Hematopoietic multipotent progenitor cell (in vitro differentiated cells): ENCODE measurements around the gene MAML1. TPM values are rescaled to one million over a fixed set of nuclear protein-coding genes. Genes with fewer than 3 reads are reported as not detected.
"Not testable (repeated sequence)": the region's sequence is repeated elsewhere in the genome, so short reads cannot be mapped to it uniquely, and the experiment has no call there.

Experiments used
- DNase-seq, 3 donors: peaks; one replicate each; pipeline ENCODE4 v3.0.0-alpha.2; 2011 to 2015; ENCODE audit warnings: low read depth in 2 of 3, low spot score in 2 of 3
- total RNA-seq: library from RNA; depleted of rRNA; stranded (reverse); fragments of >200 nt; gene quantifications from one replicate; pipeline ENCODE4 v1.2.3, GENCODE V29; 2012

Gene MAML1
- total RNA-seq, 1 donor, result 28.0 TPM

DNA sequence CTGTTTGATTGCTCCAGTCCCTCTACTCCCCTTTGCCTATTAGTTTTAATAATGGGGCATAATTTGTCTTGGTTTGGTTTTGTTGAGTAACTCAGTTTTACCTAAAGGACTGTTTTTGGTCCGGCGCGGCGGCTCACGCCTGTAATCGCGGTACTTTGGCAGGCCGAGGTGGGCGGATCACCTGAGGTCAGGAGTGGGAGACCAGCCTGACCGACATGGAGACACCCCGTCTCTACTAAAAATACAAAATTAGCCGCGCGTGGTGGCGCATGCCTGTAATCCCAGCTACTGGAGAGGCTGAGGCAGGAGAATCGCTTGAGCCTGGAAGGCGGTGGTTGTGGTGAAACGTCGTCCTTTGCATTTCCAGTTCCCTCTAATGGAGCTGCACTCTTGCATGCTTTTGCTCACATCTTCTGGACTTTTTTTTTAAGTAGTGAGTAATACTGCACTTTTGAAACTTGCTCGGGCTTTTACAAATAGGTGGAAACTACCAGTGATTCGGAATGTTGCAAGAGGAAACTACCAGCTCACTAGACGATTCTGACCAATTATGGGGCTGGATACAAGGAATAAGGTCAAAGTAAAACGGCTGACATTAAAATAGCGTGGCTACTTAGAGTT lies 721 bp upstream of the MAML1 start:
- DNase-seq, result peak in 1 of 3 donors; percentile 64

DNA sequence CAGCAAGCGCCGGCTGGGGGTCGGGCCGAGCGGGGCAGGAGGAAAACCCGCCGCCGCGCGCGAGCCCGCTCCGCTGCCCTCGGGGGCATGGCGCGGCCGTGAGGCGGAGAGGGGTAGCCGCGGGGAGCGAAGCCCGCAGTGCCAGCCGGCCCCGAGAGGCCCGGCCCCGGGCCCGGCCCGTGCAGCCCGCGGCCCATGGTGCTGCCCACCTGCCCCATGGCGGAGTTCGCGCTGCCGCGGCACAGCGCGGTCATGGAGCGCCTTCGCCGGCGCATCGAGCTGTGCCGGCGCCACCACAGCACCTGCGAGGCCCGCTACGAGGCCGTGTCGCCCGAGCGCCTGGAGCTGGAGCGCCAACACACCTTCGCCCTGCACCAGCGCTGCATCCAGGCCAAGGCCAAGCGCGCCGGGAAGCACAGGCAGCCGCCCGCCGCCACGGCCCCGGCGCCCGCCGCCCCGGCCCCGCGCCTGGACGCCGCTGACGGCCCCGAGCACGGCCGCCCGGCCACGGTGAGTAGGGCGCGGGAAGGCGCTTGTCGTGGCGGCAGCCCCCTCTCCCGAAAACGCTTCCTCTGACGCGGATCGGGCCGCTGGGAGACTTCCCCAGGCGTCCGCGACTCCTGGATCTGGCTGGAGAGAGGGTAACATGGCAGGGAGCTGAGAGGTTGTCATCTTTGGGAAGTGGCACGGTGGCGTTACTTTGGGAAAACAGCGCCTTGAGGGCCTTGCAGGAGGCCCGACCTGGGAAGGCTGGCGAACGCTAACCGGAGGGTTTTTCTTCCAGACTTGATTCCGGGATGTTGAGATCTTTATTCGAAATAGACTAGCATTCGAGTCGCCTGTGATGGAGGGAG lies 523 bp downstream of the MAML1 start:
- DNase-seq, result peak in 1 of 3 donors; percentile 37

DNA sequence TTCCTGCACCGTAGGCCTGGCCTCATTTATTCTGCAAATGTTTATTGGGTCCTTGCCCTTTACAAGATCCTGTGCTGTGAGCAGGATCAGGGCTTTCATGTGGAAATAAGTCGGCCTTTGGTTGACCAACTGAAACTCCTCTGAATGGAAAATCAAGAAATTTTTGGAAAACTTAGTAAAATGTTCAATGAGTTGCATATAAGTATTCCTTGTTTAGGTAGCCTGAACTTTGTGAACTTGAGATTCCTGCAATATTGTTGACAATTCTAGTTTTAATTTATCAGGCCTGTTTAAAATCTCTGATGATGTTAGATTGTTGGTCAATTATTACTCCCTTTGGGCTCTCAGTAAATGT lies 1.1 kb downstream of the MAML1 start:
- DNase-seq, result no peak

DNA sequence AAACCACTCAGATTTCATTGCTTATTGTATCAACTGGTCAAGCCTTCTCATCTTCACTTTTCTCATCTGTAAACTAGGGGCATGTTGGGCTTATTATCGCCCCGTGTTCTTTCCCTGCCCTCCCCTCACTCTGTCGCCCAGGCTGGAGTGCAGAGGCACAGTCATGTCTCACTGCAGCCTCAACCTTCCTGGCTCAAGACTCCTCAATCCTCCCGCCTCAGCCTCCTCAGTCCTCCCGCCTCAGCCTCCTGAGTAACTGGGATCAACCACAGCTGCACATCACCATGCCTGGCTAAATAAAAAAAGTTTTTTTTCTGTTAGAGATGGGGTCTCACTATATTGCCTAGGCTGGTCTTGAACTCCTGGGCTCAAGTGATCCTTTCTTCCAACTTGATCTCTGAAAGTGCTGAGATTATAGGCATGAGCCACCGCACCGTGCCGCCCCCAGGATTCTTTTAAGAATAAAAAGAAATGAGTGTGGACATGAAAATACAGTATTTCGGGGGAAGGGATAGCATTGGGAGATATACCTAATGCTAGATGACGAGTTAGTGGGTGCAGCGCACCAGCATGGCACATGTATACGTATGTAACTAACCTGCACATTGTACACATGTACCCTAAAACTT lies 2.0 kb downstream of the MAML1 start:
- DNase-seq, result no peak

DNA sequence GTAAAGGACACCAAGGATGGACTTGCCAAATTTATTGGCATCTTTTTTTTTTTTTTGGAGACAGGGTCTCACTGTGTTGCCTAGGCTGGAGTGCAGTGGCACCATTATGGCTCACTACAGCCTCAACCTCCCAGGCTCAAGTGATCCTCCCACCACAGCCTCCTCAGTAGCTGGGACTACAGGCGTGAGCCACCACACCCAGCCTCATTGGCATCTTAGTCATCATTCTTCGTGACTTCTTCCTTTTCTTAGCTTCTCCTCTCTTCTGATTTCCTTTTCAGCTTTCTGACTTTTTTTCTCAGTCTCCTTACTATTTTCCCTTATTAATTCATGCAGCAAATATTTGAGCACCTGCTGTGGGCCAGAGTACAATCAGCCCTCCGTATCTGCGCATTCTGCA lies 6.1 kb downstream of the MAML1 start:
- no peak for DNase-seq

DNA sequence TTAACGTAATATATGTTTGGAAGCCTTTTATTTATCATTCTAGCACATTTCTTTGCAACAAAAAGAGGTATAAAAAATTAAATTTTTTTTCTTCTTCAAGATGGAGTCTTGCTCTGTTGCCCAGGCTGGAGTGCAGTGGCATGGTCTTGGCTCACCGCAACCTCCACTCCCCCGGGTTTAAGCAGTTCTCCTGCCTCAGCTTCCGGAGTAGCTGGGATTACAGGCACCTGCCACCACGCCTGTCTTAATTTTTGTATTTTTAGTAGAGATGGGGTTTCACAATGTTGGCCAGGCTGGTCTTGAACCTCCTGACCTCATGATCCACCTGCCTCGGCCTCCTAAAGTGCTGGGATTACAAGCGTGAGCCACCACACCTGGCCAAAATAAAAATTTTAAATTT lies 11.5 kb downstream of the MAML1 start:
- DNase-seq, result not testable (repeated sequence)

DNA sequence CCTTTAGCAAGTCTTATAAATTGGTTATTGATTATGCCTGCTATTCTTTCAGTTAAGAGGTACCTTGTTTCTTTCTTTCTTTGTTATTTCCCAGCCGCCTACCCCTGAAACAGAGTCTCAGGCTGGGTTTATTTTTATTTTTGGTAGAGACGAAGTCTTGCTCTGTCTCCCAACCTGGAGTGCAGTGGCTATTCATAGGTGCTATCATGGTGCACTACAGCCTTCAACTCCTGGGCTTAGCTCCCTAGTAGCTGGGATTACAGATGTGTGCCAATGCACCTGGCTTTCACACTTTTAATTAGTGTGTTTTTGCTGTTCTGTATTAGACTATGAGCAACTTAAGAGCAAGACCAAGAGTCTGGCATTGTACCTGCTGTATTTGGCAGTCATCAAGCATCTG lies 14.2 kb downstream of the MAML1 start:
- DNase-seq, result no peak

DNA sequence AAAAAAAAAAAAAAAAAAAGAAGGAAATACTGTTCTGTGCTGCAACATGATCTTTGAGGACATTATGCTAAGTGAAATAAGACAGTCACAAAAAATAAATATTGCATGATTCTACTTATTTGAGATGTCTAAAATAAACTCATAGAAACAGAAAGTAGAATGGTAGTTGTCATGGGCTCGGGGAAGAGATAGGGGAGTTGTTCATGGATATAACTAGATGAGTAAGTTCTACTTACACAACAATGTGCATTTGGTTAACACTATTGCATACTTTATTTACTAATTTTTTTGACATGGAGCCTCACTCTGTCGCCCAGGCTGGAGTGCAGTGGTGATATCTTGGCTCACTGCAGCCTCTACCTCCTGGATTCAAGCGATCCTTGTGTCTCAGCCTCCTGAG lies 15.2 kb downstream of the MAML1 start:
- DNase-seq, result no peak

DNA sequence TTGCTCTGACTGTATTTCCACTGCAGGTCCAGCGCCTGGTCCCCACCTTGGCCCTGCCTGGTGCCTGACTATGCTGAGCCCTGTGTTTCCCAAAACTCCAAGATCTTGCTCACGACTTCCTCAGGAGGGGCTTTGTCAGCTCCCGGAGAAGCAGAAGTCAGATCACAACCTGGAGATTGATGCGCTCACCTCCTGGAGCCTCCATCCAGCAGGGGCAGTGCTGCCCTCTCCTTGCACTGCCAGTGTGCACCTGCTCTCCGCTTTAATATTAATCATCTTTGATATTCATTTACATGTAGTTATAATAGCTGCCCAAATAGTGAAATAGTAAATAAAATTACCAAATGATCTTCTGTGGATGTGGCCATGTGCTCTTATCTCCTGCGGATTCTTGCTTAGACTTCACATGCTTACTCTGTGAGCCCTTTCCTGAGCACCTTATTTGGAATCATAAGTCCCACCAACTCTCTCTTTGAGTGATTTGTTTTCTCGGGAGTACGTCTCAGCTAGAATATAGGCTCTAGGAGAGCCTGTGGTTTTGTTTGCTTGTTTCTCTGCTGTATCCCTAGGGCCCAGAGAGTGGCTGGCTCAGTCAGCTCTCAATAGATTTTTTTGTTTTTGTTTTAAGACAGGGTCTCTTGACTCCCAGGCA lies 17.4 kb downstream of the MAML1 start:
- DNase-seq, result no peak

DNA sequence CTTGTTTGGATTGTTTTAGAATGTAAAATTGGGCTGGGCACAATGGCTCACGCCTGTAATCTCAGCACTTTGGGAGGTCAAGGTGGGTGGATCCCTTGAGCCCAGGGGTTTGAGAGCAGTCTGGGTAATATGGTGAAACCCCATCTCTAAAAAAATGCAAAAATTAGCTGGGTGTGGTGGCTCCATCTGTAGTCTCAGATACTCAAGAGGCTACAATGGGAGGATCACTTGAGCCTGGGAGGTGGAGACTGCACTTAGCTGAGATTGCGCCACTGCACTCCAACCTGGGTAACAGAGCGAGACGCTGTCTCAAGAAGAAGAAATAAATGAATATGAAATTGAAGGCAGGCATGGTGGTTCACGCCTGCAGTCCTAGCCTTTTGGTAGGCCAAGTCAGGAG lies 21.3 kb downstream of the MAML1 start:
- no peak for DNase-seq

DNA sequence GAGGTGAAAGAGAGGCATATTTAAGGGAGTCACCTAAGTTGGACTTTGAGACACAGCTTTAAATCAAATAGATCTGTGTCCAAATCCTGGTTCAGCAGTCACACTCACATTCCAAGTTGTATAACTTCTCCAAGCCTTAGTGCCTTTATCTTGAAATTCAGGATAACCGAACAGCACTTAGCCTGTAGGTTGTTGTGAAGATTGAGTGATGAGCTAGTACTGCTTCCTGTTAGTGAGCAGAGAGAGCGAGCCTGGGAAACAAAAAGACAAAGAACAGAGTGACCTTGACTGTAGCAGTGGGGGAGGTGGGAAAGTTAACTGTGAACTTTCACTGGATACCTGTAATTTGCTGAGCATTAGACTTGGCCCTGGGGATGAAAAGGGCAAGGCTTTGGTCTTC lies 22.4 kb downstream of the MAML1 start:
- no peak for DNase-seq

DNA sequence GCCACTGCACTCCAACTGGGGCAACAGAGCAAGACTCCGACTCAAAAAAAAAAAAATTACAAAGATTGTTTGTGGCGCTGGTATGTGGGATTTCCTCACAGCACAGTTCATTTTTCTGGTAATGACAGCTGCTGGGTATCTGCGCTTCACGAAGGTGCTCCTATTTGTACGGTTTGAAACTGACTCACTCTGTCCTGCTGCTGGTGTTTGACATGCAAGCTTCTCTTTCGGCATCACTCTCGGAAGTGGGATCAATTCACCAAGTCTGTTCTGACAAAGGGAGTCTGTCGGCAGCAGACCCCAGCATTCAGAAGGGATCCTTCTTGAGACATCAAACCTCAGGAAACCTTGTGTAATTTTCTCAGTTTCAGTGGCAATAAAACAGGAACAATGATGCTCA lies 26.3 kb downstream of the MAML1 start:
- no peak for DNase-seq

DNA sequence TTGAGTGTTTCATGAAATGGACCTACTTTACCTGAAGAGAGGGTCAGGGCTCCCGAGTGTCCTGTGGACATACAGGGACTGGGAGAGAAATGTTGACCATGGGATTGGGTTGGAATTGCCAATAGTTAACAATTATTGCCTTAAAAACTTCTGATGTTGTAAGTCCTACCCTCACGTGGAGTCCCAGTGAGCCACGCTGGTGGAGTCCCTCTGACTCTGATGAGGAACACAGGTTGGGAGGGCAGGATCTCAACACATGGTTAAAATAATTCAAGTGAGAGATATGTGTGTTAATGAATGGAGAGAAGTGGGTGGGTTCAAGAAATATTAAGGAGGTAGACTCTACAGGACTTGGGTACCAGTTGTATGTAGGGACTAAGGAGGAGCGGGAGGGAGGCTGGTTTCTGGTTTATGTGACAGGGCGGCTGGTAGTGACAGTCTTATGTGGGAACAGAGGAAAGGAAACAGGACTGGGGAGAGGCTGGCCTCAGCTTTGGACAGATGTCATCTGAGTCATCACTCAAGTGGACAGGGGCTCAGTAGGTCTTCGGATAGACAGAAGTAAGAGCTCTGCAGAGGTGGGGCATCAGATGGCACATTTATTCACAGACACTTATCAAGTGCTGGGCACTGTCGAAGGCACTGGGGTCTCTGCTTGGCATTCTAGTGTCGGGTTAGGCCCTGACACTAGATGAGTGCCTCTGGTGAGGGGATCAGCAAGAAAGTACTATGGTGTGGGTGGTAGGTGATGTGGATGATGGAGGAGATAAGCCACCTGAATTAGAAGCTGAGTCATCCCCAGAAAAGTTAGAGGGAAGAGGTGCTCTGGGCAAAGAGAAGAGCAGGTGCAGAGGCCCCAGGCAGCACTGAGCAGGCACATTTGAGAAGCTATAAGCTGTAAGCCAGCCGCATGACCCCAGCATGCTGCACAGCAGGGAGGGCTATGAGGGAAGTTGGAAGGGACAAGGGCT lies 27.2 kb downstream of the MAML1 start:
- DNase-seq, result no peak

DNA sequence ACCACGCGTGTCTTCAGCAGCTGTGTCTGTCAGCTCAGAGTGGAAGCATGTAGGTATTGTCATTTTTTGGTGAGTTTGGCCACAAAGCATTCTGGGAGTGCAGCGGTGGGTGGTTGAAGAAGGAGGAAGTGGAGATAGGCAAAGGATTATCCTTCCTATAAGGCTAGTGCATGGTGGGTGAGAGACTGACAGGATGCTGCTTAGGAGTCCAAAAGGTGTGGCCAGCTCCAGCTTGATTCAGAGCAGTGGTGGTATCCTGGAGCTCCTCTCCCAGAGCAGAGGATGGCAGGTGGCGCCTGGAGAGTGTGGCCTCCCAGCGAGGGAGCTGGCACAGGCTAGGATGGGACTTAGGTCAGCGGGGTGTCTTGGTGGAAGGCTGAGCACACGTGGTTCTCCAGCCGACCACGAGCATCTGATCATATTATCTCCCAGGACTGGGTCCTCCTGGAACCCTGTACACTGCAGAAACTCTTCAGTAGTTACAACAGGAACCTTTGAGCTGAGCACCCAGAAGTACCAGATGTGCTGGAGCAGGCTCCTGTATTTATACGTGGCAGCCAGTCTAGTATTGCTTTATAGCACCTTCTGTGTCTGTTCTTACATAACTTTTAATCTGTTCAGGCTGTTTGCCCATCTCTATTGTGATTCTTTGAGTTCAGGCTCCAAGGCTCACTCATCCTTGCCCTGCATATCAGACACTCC lies 29.6 kb downstream of the MAML1 start:
- peak in 2 of 3 donors; percentile 33 to 52 for DNase-seq

DNA sequence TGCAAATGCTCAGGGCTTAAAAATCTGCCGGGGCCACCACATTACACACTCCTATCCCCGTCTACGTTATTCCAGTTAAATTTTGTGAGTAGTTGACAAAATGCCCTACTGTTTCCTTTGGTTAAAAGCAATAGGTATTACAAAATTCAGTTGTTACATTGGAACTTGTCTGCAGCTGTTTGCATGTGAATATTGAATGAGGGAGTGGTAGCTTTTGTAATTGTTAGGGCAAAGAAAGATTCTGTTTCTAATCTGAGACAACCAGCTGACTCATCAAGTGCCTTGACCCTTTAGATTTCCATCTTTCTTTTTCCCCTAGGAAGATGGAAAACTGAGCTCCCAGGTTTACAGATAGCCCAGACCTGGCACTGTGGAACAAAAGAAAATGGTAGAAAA lies 30.2 kb downstream of the MAML1 start:
- DNase-seq, result no peak

DNA sequence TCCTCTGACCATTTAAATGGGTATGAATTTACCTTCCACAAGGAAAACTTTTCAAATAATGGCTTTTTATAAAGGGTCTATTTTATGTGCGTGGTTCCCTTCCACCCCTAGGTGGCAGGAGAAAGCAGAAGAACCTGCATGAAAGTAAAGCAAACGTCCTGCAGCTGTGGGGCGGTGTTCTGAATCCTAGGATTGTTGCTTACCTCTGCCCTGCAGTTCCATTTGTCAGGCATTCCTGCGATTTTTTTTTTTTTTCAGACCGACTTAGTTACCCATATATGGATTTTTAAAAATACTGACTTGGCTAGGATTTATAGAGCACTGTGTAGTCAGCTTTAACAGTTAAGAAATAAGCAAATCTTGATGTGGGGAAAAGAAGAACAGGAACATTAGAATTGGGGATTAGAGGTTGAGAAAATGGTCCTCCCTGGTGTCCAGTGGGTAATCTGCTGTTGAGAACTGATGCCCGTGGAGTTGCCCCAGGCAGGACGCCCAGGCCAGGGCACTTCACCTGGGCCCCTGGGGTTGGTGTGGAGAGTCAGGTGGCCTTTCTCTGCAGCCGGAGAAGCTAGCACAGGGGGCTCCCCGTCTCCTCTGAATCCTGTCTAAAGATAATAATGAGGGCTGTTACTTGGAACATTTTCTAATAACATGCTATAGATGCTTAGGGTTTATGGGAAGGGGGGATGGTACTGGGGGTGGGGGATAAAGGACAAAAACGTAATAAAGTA lies 30.8 kb downstream of the MAML1 start:
- DNase-seq, result peak; percentile 21 to 76 (median 60)

DNA sequence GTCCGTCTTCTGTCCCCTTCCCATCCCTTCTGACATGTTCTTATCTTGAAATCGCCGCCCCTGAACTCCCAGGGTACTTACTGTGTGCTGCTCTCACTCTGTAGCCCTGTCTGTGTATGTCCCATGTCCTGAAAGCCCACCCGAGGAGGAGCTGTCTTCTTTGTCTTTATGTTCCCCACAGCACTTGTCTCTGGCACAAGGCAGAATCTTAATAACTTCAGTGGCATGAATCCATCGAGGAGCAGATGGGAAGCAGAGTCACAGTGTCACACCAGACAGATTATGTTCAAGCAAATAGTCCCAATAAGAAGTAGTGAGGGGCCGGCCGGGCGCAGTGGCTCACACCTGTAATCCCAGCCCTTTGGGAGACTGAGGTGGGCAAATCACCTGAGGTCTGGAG lies 31.4 kb downstream of the MAML1 start:
- no peak for DNase-seq

DNA sequence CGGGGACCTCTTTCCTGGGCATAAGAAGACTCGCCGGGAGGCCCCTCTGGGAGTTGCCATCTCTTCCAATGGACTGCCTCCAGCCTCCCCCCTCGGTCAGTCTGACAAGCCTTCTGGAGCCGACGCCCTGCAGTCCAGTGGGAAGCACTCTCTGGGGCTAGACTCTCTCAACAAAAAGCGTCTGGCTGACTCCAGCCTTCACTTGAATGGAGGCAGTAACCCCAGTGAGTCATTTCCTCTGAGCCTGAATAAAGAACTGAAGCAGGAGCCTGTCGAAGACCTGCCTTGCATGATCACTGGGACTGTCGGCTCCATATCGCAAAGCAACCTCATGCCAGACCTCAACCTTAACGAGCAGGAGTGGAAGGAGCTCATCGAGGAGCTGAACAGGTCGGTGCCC lies 32.8 kb downstream of the MAML1 start:
- DNase-seq, result peak in 1 of 3 donors; percentile 28
